Sciatic nerve (tissue), 2 donors: ENCODE data around the gene PDE10A. TPM values are rescaled to one million over a fixed set of nuclear protein-coding genes. Genes with fewer than 3 reads are reported as not detected.
A peak's percentile ranks its signal among the peaks of the same experiment; 100 is the strongest.
"Not testable (repeated sequence)": the region's sequence is repeated elsewhere in the genome, so short reads cannot be mapped to it uniquely, and the experiment has no call there.

Source experiments
- ATAC-seq: fragments of 200-7000 bp; cut with Tn5 transposase; one replicate; pipeline ENCODE4 v1.9.1; 2020; ENCODE audit warnings: mild to moderate bottlenecking, moderate library complexity
- DNase-seq: peaks from one replicate; pipeline ENCODE4 v3.0.0-alpha.2; 2020; ENCODE audit warnings: low spot score
- intact Hi-C: fragments of 100-400 bp; cut with DNase I; formaldehyde crosslinking; loops from one replicate; pipeline ENCODE4 v1.14.2; 2022
- total RNA-seq: library from RNA; stranded (reverse); fragmentation: NEBNext Ultra II Directional; extraction: Animal tissue kit (Norgen Biotek cat#: 25700); gene quantifications from one replicate; pipeline ENCODE4 v1.2.1, GENCODE V29; 2021
- donor health status: DM: no; HTN: no; CAD: no.
- donor health status: DM: no; HTN: no; CAD: no.

Gene PDE10A
- total RNA-seq, 1 donor from 2014 or later = 14.1 TPM

DNA sequence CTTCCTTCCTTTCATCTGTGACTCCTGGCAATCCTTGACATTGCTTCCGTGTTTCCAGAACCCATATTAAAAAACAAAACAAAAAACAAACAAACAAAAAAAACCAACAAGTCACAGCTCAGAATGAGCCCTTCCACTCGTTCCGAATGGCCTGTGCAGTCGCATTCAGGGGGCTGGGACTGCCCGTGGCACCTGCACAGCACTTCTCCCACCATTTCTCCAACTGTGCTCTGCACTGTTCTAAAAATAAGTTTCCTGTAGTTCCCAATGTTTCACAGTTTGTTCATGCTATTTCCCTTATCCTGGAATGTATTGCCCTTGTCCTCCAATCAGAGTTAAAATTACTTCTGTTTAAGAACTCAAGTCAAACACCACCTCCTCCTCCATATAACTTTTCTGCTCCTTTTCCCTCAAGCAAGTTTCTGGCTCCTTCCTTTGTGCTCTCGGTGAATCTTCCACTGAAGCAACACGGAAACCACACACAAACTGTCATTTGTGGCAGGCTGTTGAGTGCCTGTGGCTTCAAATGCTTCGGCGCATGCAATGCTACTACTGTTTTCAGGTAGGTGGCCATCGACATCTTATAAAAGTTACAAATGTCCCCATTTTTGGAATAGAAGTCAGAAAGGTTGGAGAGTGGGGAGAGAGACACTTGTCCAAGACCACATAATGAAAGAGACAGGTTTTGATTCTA is 57.7 kb downstream of the PDE10A start:
- intact Hi-C loops = no loop called here
- DNase-seq (no peak), ATAC-seq (no peak)

DNA sequence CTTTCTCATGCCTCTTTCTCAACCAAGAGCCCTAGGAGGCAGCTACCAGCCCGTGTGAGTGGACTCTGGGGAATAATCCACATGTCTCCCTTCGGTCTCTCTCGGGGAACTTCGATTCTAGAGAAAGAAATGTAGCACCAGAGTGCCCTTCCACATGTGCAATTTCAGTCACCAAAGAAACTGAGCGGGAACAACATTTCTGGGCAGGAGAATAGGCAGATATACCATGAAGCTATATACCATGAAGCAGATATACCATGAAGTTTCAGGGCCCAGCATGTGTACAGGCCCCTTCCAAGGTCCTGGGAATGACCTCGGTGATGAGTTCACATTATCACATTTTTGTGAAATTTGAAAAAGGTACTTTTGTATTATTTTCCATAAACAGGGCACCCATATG is 60.8 kb downstream of the PDE10A start:
- ATAC-seq (no peak), DNase-seq (no peak)
- intact Hi-C loops = no loop called here

DNA sequence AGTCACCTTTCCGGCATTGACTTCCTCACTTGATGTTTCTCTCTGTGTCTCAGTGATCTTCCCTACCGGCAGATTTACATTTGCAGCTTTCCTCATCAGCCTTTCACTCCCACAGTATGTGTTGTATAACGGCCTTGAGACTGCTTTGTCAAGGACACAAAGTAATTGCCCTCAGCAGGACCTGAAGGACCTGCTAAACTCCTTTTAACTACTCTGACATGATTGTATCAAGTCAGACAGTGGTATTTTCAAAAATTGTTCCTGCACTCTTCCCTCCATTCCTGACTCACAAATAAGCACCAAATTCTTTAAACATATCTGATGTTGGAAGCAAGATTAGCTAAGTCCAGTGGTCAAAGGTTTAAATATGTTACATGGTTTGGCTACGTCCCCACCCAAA is 62.4 kb downstream of the PDE10A start:
- ATAC-seq (no peak), DNase-seq (no peak)
- intact Hi-C loops = no loop called here

DNA sequence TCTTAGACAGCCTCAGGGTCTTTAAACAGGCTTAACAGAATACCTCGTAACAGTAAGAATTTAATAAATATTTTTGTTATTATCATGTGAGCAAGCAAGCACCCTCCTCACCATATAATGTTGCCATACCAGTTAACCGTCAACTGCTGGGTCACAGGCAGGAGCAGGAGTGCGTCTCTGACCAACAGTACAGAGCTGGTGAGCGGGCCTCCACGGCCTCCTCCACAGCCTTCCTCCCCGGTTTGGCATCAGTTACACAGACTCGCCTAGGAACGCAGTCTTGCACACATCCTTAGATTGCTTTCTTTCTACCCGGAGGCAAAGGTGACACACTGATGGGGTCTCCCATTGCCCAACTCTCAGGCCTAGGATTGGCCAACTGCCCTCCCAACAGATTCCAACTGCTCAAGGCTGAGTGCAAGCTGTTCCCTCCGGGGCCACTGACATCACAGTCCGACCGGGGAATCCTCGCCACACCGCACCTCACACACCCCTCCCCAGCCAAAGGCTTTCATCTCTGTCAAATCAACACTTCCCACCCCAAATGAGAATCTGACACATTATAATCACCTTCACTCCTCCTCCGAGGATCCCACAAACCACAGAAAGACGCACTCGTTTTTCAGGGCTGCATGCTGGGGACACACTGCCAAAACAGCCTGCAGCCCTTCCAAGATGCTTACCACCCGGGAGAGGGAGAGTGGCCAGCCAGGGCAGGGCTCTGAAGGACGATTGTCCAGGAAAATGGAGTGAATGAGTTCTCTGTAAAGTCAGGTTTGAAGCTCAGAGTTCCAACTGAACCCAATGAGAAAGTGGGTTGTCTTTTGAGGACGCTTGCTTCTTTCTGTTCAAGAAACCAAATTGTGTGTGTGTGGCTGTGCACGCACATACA is 63.2 kb downstream of the PDE10A start:
- DNase-seq = no peak
- intact Hi-C loops = no loop called here
- peak; percentile 61 for ATAC-seq

DNA sequence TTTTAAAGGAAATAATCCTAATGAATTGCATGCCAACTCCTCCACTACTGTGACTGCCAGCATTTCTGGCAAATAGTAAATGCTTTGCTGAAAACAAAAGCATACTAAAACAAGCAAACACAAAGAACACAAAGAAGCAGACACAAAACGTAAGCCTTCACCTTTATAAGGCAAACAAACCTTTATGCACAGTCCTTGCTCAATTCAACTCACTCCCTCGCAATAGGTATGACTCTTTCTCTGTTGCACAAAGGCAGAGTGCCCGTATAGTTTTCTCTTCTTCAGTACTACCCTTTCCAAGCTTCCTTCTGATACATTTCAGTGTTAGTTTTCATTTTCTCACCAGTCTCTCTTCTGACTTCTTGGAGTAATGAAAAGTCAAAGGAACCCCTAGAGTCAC is 63.9 kb downstream of the PDE10A start:
- DNase-seq (no peak), ATAC-seq (no peak)
- intact Hi-C loops = no loop called here

DNA sequence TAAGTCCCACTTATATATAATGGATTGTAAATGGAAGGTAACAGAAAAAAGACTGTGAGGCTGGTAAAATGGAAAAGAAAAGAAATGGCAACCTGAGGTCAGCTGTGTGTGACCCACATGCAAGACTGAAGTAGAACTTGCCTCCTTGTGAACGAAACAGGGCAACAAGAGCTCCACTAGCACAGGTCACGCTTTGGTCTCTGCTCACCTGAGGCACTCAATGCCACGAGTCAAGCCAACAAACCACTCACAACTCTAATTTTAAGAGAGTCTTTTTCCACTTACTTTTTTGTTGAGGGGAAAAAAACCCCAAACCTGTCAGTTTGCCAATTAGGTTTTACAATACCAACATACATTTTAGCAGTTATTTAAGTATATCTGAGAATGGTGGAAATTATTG is 65.2 kb downstream of the PDE10A start:
- intact Hi-C loops = no loop called here
- no peak for ATAC-seq
- no peak for DNase-seq

DNA sequence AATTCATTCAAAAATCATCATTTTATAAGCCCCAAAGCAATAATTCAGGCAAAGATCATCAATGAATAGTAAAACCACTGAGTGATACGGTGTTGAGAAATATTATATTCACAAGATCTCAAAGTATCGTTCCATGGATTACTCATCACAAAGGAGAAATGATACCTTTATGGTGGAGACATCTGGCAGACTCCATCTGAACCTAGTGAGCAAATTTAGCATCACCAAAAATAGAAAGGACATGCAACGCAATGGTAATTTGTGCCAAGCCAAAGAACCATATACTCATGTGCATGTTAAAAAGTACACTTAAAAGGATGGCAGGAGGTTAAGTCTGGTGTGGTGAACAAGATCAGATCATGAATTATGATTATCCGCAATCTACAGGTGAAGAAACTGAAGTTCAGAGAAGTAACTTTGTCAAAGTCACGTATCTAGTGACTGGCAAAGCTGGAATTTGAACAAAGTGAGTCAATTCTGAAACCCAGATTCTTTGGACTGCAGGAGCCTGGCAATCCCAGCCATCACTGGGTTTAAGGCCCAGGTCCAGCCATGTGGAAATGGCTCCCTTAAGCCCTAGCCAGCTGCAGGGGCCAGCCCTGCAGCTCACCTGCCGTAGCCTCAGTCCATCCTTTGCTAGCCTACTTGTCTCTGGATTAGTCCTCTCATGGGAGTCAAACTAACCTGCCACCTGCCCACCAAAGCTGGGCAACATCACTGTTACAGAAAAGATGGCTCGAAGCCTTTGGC is 68.3 kb downstream of the PDE10A start:
- intact Hi-C loops = no loop called here
- DNase-seq = no peak
- ATAC-seq = no peak

DNA sequence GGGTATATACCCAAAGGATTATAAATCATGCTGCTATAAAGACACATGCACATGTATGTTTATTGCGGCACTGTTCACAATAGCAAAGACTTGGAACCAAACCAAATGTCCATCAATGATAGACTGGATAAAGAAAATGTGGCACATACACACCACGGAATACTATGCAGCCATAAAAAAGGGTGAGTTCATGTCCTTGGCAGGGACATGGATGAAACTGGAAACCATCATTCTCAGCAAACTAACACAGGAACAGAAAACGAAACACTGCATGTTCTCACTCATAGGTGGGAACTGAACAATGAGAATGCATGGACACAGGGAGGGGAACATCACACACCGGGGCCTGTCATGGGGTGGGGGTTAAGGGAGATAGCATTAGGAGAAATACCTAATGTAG is 70.1 kb downstream of the PDE10A start:
- ATAC-seq, DNase-seq, intact Hi-C loops: not testable (repeated sequence)

DNA sequence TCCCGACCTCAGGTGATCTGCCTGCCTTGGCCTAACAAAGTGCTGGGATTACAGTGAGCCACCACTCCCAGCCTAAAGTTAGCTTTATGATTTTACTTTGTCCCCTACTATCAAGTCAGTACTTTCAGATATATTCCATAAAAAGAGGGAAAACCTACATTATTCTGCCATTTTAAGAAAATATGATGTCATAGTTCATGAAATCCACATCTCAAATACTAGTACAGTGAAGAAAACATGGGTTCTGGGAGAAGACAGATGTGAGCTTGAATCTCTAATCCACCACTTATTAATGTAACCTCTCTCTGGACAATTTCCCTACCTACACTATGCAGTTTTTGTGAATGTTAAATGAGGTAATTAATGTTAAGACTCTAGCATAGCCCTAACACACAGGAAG is 74.5 kb downstream of the PDE10A start:
- intact Hi-C loops = no loop called here
- ATAC-seq (no peak), DNase-seq (no peak)

DNA sequence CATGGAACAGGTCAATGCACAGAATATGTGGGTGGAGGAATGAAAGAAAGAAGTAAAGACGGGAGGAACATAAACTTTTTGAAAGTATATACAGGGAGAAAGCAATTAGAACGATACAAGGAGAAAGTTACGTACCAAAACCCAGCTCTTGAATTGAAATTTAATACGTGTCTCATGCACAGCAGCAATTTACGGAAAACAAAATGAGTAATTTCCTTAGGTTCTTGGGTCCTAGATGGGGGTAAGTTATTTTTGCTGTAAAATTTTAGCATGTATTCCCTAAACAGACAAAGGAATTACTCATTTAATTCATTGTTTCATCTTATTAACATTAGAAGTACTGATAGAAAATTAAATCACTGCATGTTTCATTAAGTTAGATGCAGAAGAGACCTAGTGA is 75.8 kb downstream of the PDE10A start:
- no peak for ATAC-seq
- DNase-seq = no peak
- intact Hi-C loops = no loop called here

DNA sequence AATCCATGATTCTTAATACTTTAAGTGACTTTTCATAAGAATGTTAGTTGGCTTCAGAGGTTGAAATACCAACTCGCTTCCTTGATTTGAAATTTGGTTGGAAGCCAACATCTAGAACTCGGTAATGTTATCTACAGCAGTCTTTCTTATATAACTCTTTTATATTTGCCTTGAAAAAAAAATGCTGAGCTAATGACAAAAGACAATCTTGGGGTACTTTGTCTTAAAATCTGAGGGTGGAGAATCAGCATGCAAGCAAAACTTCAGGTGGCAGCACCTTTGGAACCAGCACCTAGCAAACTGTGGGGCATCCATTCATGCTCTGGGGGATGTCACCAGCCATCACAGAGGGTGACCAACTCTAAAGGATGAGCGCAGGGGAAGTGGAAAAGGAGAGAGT is 76.3 kb downstream of the PDE10A start:
- intact Hi-C loops = no loop called here
- ATAC-seq = no peak

DNA sequence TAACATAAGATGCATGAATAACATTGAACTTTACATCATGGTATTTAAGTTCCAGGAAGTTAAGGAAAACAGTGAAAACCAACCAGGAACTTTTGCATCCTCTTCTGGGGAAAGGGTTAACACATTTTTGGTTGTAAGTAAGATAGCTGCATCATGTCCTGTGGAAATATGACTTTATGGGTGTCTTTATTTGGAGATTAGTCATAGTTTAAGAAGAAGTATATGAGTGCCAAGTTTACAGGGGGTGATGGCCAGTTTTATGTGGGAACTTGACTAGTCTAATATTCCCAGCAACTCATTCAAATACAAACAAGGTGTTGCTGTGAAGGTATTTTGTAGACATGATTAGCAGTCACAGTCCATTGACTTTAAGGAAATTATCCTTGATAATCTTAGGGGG is 78.0 kb downstream of the PDE10A start:
- ATAC-seq (no peak), DNase-seq (no peak)
- intact Hi-C loops = no loop called here

More for the DNA sequence above, 76.3 kb downstream of the PDE10A start:
- DNase-seq = no peak

DNA sequence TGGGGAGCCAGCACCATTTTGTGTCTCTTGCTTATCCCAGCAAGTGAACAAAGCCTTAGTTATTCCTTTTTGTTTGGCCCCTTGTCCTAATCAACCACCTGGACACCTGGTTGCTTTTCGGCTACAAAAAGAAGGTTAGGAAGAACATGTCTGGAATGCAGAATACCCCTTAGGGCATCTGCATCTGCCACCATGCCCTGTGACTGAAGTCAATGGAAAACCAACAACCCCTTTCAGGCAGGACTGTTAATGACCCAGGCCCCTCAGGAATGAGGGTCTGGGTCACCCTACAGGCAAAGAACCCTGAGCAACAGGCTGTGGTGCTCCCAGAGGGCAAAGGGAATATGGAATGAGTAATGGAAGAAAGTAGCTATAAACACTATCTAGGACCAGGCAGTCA is 78.5 kb downstream of the PDE10A start:
- ATAC-seq (no peak), DNase-seq (no peak)
- intact Hi-C loops = no loop called here

DNA sequence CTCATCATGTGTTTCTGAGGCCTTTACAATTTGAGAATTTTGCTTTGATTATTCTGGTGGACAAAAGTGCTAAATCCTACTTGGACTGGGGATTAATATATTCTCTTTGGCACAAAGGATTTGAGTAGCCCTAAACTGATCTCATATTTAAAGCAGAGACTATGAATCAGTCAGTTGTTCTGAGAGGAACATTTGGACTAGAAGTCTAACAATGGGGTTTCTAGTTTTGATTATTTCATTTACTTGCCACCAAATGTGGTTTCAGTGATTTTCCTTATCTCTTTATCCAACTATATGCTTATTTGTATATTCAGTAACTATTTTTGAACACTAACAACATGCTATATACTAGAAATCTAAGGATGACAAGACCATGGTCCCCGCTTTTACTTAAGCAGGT is 81.4 kb downstream of the PDE10A start:
- ATAC-seq (no peak), DNase-seq (no peak)
- intact Hi-C loops = no loop called here

DNA sequence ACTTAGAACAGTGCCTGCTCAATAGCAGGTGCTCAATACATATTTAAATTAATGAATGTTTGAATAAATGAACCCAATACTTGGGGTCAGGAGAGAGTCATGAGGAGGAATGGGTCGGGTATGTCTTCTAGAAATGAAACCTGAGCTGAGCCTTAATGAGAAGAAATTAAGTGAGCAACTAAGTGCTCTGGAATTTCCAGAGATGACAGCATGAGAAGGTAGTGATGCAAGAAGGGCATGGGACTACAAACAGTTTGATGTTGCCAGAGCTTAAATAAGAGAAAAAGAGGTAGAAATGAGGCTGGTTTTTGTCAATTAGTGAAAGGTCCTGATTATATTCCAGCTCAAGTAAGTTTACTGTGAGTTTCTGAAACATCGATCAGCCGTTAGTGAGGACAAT is 82.9 kb downstream of the PDE10A start:
- DNase-seq (no peak), ATAC-seq (no peak)
- intact Hi-C loops = no loop called here

DNA sequence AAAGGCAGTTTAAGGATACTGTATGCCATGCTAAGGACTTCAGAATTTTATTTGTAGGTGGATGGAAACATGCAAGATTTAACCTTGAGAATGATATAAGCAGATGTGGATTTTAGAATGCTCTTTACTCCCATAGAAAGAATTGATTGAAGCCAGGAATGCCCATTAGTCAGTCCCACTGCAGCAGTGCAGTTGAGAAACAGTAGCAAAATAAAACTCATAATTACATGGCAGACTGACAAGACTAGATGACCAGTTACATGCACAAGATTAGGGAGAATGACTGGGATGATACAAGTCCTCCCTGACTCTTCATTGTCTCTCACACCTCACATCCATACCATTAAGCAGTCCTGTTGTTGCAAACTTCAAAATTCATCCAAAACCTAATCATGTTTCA is 83.9 kb downstream of the PDE10A start:
- DNase-seq (no peak), ATAC-seq (no peak)
- intact Hi-C loops = no loop called here

DNA sequence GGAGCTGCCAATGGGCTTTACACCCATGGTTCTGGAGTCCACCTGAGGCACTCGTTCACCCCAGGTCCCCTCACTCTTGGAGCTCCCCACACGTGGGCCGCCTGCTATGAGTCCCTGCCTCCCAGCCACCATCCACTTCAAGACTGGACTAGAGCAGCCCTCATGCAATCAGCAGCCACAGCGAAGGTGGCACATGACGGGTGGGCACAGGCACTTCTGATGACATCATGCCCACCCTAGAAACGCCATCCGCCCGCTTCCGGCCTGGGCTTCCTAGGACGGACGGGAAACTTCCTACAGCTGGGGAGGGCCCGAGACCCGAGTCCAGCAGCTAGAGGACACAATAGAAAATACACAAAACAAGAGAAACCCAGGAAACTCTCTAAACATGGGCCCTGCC is 85.5 kb downstream of the PDE10A start:
- DNase-seq (no peak), ATAC-seq (no peak)
- intact Hi-C loops = no loop called here

DNA sequence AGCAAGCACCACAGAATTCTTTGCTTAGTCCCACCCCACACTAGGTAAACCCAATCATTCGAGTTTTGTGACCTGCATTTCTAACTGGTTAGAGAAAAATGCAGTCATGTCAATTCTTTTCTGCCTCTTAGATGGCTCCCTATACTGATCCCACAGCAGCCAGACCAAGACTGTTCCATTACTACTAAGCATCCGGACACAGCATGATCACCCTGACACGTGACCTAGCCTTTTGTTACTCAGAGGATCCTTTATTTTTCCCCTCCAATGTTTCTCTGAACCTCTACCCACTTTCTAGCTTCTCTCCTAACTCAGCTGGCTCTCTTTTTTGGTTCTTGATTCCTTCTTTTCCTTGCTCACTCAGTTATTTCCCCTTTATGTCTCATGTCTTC is 87.9 kb downstream of the PDE10A start:
- no peak for ATAC-seq
- DNase-seq = no peak
- intact Hi-C loops = no loop called here

DNA sequence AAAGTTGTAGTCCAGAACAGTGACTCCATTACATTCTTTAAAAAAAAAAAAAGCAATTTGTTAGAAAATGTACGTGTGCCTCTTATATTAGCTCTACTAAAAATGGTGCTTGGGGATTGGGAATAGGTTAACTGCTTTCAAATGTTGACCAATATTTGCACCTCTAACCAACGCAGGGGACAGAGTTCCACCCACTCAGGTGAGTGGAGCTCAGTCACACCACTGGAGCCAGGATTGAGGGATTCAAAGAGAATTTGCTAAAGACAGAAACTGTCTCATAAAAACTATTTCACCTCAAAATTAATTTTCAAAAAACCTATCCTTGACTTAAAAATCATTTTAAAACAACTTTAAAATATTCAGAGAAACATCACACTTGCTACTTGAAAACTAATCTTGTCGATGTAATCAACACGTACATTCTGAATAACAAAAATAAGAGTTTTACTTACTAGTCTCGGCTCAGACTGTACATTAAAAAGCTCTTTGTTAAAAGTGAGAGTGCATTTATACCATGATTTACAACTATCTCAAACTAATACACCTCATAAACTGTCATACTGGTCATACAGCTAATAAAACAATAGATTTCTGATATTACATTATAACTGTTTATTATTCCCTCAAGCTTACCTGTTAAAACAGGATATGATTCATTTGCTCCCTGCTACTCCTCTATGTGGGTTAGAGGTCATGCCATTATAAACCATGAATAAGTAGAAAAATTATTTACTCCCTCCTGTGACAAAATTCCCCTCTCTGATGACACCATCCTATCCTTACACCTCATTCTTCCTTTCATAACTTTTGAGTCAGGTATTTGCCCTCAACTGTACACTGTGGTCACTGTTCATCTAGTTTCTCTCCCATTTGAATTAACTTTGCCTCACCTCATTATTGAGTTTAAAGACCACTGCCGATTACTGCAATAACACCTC is 88.6 kb downstream of the PDE10A start:
- ATAC-seq = no peak
- intact Hi-C loops = no loop called here

More for the DNA sequence above, 88.6 kb downstream of the PDE10A start:
- DNase-seq = no peak
